Measurements from ENCODE around the gene PDE4DIP. TPM values are rescaled to one million over a fixed set of nuclear protein-coding genes. Genes with fewer than 3 reads are reported as not detected.
A peak's percentile ranks its signal among the peaks of the same experiment; 100 is the strongest.
"Not testable (repeated sequence)": the region's sequence is repeated elsewhere in the genome, so short reads cannot be mapped to it uniquely, and the experiment has no call there.

PDE4DIP gene
- total RNA-seq, 2 experiments from 2014 or later, result 43.3 to 49.8 TPM

- H3K4me3 Mint-ChIP-seq; POLR2A ChIA-PET; DNase-seq; H3K36me3 Mint-ChIP-seq; H3K9me3 Mint-ChIP-seq; ATAC-seq (ENCODE audit: low read depth); H3K4me1 Mint-ChIP-seq; H3K27me3 Mint-ChIP-seq; H3K27ac Mint-ChIP-seq: not testable (repeated sequence)
Measured at GRCh38 chr1:148958343-148958742, 114.1 kb downstream of the PDE4DIP start.

GRCh38 chr1:148960212-148961000, 116.2 kb downstream of the PDE4DIP start:
- not testable (repeated sequence) for H3K27ac Mint-ChIP-seq; ATAC-seq (ENCODE audit: low read depth); H3K36me3 Mint-ChIP-seq

GRCh38 chr1:148962127-148962857, 118.1 kb downstream of the PDE4DIP start:
- ATAC-seq (ENCODE audit: low read depth); DNase-seq; H3K36me3 Mint-ChIP-seq; H3K4me1 Mint-ChIP-seq; H3K4me3 Mint-ChIP-seq; POLR2A ChIA-PET; H3K27me3 Mint-ChIP-seq; H3K27ac Mint-ChIP-seq; H3K9me3 Mint-ChIP-seq: not testable (repeated sequence)

More at GRCh38 chr1:148960212-148961000, 116.2 kb downstream of the PDE4DIP start:
- H3K4me3 Mint-ChIP-seq, DNase-seq, H3K4me1 Mint-ChIP-seq, H3K9me3 Mint-ChIP-seq, POLR2A ChIA-PET, H3K27me3 Mint-ChIP-seq: not testable (repeated sequence)

- POLR2A ChIA-PET, H3K4me1 Mint-ChIP-seq, H3K27me3 Mint-ChIP-seq, H3K27ac Mint-ChIP-seq, H3K36me3 Mint-ChIP-seq, DNase-seq, H3K4me3 Mint-ChIP-seq, H3K9me3 Mint-ChIP-seq: not testable (repeated sequence)
- ATAC-seq (ENCODE audit: low read depth), result peak; percentile 67
Measured at GRCh38 chr1:148966084-148966483, 121.9 kb downstream of the PDE4DIP start.

GRCh38 chr1:148967580-148967979, 123.4 kb downstream of the PDE4DIP start:
- POLR2A ChIA-PET; H3K9me3 Mint-ChIP-seq; DNase-seq; H3K4me1 Mint-ChIP-seq; H3K4me3 Mint-ChIP-seq; H3K27me3 Mint-ChIP-seq; H3K27ac Mint-ChIP-seq; ATAC-seq (ENCODE audit: low read depth); H3K36me3 Mint-ChIP-seq: not testable (repeated sequence)

GRCh38 chr1:148968682-148969081, 124.5 kb downstream of the PDE4DIP start:
- not testable (repeated sequence) for H3K36me3 Mint-ChIP-seq, H3K9me3 Mint-ChIP-seq

GRCh38 chr1:148969126-148969525, 124.9 kb downstream of the PDE4DIP start:
- DNase-seq; H3K27ac Mint-ChIP-seq; H3K9me3 Mint-ChIP-seq; H3K27me3 Mint-ChIP-seq; H3K4me3 Mint-ChIP-seq; POLR2A ChIA-PET; H3K4me1 Mint-ChIP-seq; ATAC-seq (ENCODE audit: low read depth); H3K36me3 Mint-ChIP-seq: not testable (repeated sequence)

More at GRCh38 chr1:148968682-148969081, 124.5 kb downstream of the PDE4DIP start:
- H3K4me1 Mint-ChIP-seq; DNase-seq; POLR2A ChIA-PET; ATAC-seq (ENCODE audit: low read depth); H3K27ac Mint-ChIP-seq; H3K4me3 Mint-ChIP-seq; H3K27me3 Mint-ChIP-seq: not testable (repeated sequence)

- H3K27me3 Mint-ChIP-seq, DNase-seq, H3K4me1 Mint-ChIP-seq, H3K9me3 Mint-ChIP-seq, POLR2A ChIA-PET: not testable (repeated sequence)
- peak overlapping the region; percentile 81 for H3K27ac Mint-ChIP-seq
- peak; percentile 23 for ATAC-seq (ENCODE audit: low read depth)
- peak overlapping the region; percentile 69 for H3K4me3 Mint-ChIP-seq
- peaks cover 22% of the 10 kb centered on the region for H3K36me3 Mint-ChIP-seq
Measured at GRCh38 chr1:148975453-148975852, 131.2 kb downstream of the PDE4DIP start.

GRCh38 chr1:148975866-148976537, 131.8 kb downstream of the PDE4DIP start:
- Mint-ChIP-seq H3K4me3 (peak overlapping the region; percentile 69), H3K36me3 (peaks cover 26% of the 10 kb centered on the region), H3K27ac (peak overlapping the region; percentile 81)
- ATAC-seq (ENCODE audit: low read depth), result peak; percentile 59
- H3K4me1 Mint-ChIP-seq, POLR2A ChIA-PET, DNase-seq, H3K27me3 Mint-ChIP-seq, H3K9me3 Mint-ChIP-seq: not testable (repeated sequence)

- DNase-seq; POLR2A ChIA-PET; ATAC-seq (ENCODE audit: low read depth); H3K4me1 Mint-ChIP-seq; H3K4me3 Mint-ChIP-seq; H3K27me3 Mint-ChIP-seq; H3K27ac Mint-ChIP-seq; H3K9me3 Mint-ChIP-seq: not testable (repeated sequence)
- H3K36me3 Mint-ChIP-seq, result peaks cover 38% of the 10 kb centered on the region
Measured at GRCh38 chr1:148977785-148978184, 133.6 kb downstream of the PDE4DIP start.

GRCh38 chr1:148989378-148989777, 145.2 kb downstream of the PDE4DIP start:
- H3K4me1 Mint-ChIP-seq; H3K9me3 Mint-ChIP-seq; H3K27ac Mint-ChIP-seq; DNase-seq; H3K36me3 Mint-ChIP-seq; ATAC-seq (ENCODE audit: low read depth); POLR2A ChIA-PET; H3K4me3 Mint-ChIP-seq: not testable (repeated sequence)
- peaks cover 11% of the 10 kb centered on the region for H3K27me3 Mint-ChIP-seq

- H3K36me3 Mint-ChIP-seq; ATAC-seq (ENCODE audit: low read depth); H3K9me3 Mint-ChIP-seq: not testable (repeated sequence)
Measured at GRCh38 chr1:148990233-148990788, 146.1 kb downstream of the PDE4DIP start.

GRCh38 chr1:148991818-148992217, 147.6 kb downstream of the PDE4DIP start:
- H3K36me3 Mint-ChIP-seq, H3K9me3 Mint-ChIP-seq, POLR2A ChIA-PET: not testable (repeated sequence)

More at GRCh38 chr1:148990233-148990788, 146.1 kb downstream of the PDE4DIP start:
- H3K27ac Mint-ChIP-seq, POLR2A ChIA-PET, H3K4me1 Mint-ChIP-seq, DNase-seq, H3K4me3 Mint-ChIP-seq: not testable (repeated sequence)
- peaks cover 11% of the 10 kb centered on the region for H3K27me3 Mint-ChIP-seq

More at GRCh38 chr1:148991818-148992217, 147.6 kb downstream of the PDE4DIP start:
- not testable (repeated sequence) for H3K4me1 Mint-ChIP-seq; ATAC-seq (ENCODE audit: low read depth); H3K27ac Mint-ChIP-seq; H3K4me3 Mint-ChIP-seq; DNase-seq
- peaks cover 11% of the 10 kb centered on the region for H3K27me3 Mint-ChIP-seq

All from activated naive CD8-positive, alpha-beta T cell treated with anti-CD3 and anti-CD28 coated beads, Interleukin-2, amount 10 ng/mL, durations not matched to agents 7 days and 5 days (primary cell).